ENCODE results near the gene DTX3.

GRCh38 chr12:57607958-57608663 is 3.5 kb downstream of the DTX3 start:
- TF ChIP-seq, protein P1, sequence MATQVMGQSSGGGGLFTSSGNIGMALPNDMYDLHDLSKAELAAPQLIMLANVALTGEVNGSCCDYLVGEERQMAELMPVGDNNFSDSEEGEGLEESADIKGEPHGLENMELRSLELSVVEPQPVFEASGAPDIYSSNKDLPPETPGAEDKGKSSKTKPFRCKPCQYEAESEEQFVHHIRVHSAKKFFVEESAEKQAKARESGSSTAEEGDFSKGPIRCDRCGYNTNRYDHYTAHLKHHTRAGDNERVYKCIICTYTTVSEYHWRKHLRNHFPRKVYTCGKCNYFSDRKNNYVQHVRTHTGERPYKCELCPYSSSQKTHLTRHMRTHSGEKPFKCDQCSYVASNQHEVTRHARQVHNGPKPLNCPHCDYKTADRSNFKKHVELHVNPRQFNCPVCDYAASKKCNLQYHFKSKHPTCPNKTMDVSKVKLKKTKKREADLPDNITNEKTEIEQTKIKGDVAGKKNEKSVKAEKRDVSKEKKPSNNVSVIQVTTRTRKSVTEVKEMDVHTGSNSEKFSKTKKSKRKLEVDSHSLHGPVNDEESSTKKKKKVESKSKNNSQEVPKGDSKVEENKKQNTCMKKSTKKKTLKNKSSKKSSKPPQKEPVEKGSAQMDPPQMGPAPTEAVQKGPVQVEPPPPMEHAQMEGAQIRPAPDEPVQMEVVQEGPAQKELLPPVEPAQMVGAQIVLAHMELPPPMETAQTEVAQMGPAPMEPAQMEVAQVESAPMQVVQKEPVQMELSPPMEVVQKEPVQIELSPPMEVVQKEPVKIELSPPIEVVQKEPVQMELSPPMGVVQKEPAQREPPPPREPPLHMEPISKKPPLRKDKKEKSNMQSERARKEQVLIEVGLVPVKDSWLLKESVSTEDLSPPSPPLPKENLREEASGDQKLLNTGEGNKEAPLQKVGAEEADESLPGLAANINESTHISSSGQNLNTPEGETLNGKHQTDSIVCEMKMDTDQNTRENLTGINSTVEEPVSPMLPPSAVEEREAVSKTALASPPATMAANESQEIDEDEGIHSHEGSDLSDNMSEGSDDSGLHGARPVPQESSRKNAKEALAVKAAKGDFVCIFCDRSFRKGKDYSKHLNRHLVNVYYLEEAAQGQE (IDR thresholded peaks at IDR 0.05; ENCODE audit: low read depth): no peak
- no peak for TF ChIP-seq POLR2AphosphoS5 (IDR thresholded peaks at IDR 0.05; ENCODE audit: low read depth, low read length)
- no peak for TF ChIP-seq CTCF (IDR thresholded peaks at IDR 0.05 in 2 of 3, conservative IDR thresholded peaks at IDR 0.05 in 1 of 3; ENCODE audit: borderline replicate concordance in 1 of 3, insufficient read depth in 1 of 3, low read depth in 2 of 3, low read length in 2 of 3)
- no peak for TF ChIP-seq MAX (IDR thresholded peaks at IDR 0.05)
- TF ChIP-seq EZH2phosphoT487 (IDR thresholded peaks at IDR 0.05; ENCODE audit: borderline replicate concordance): no peak
- TF ChIP-seq POLR2A (IDR thresholded peaks at IDR 0.05; ENCODE audit: borderline replicate concordance, extremely low read depth, insufficient read depth, insufficient read length): no peak

Measured in HCT116 (cell line).